Heart left ventricle (tissue), 16 donors: ENCODE measurements around the gene CPN1. TPM values are rescaled to one million over a fixed set of nuclear protein-coding genes. Genes with fewer than 3 reads are reported as not detected.

Experiments used
- ATAC-seq, 4 donors: fragments of 200-7000 bp; cut with Tn5 transposase; one replicate each; pipeline ENCODE4 v1.9.1; 2020 to 2022; ENCODE audit warnings: moderate library complexity in 4 of 4, mild to moderate bottlenecking in 3 of 4, moderate number of reproducible peaks in 1 of 4
- DNase-seq, 5 donors: peaks; one replicate each; pipeline ENCODE4 v3.0.0-alpha.2; 2020
- H3K27ac ChIP-seq, 12 donors: fragments of 200-600 bp; sonication (generic) in 4 of 12; one replicate each; pipeline versions ENCODE4 v1.5.0 to v1.8.0; 2016 to 2022; ENCODE audit warnings: mild to moderate bottlenecking in 2 of 12
- H3K27me3 ChIP-seq, 9 donors: fragments of 200-600 bp; sonication (generic) in 2 of 9; one replicate each; pipeline versions ENCODE4 v1.5.1 to v1.8.0; 2016 to 2022; ENCODE audit warnings: mild to moderate bottlenecking in 3 of 9
- H3K36me3 ChIP-seq, 9 donors: fragments of 200-600 bp; sonication (generic) in 2 of 9; one replicate each; pipeline versions ENCODE4 v1.5.0 to v1.8.0; 2018 to 2022; ENCODE audit warnings: mild to moderate bottlenecking in 2 of 9
- H3K4me1 ChIP-seq, 12 donors: fragments of 200-600 bp; sonication (generic) in 4 of 12; one replicate each; pipeline versions ENCODE4 v1.5.0 to v1.8.0; 2016 to 2022; ENCODE audit warnings: mild to moderate bottlenecking in 3 of 12
- H3K4me3 ChIP-seq, 12 donors: fragments of 200-600 bp; sonication (generic) in 4 of 12; one replicate each; pipeline versions ENCODE4 v1.5.0 to v1.8.0; 2017 to 2022; ENCODE audit warnings: mild to moderate bottlenecking in 9 of 12, moderate library complexity in 4 of 12
- H3K9me3 ChIP-seq, 12 donors: fragments of 200-600 bp; sonication (generic) in 4 of 12; one replicate each; pipeline versions ENCODE4 v1.5.0 to v1.8.0; 2016 to 2022; ENCODE audit warnings: mild to moderate bottlenecking in 1 of 12
- CTCF ChIP-seq, 12 donors: fragments of 200-600 bp; sonication (generic) in 4 of 12; IDR thresholded peaks; one replicate each; pipeline versions ENCODE4 v1.5.0 to v1.8.0; 2018 to 2022; ENCODE audit warnings: antibody characterized with exemption in 12 of 12, mild to moderate bottlenecking in 5 of 12
- POLR2A ChIP-seq, 2 donors: fragments of 450-650 bp; IDR thresholded peaks; one replicate each; pipeline ENCODE4 v1.6.1; 2017; ENCODE audit warnings: antibody characterized with exemption in 2 of 2, mild to moderate bottlenecking in 2 of 2, moderate library complexity in 2 of 2
- WGBS, 4 donors: extraction: QIAGEN DNeasy Blood & Tissue Kit in 2 of 4; methylation state at CpG; one replicate each; pipeline versions ENCODE4 v1.1.5 to v1.1.7; 2013 to 2018; 5-methylcytosine and 5-hydroxymethylcytosine counted together
- intact Hi-C, 10 donors: fragments of 100-400 bp; cut with DNase I; formaldehyde crosslinking; loops; one replicate each; pipeline versions ENCODE4 v1.11.1 to v1.14.2; 2022
- polyA plus RNA-seq, 2 donors: library from polyadenylated mRNA; stranded (reverse); fragments of 200-250 nt; gene quantifications; one replicate each; pipeline ENCODE4 v1.2.3, GENCODE V29; 2013
- total RNA-seq, 9 donors: library from RNA; depleted of rRNA in 2 of 9; stranded (reverse); fragments of >200 nt in 2 of 9; fragmentation: NEBNext Ultra II Directional in 3 of 9; extraction: Animal tissue kit (Norgen Biotek cat#: 25700) in 3 of 9; gene quantifications; one replicate each; pipeline versions ENCODE4 v1.1.0 to v1.2.4, GENCODE V29; 2016 to 2023
- donor health status: ischemic (EF 13 %, LVEDD 7.1; RV severe dilation, severe dysfunction).
- donor health status: healthy with polysubstance abuse.
- donor health status: DM: no; HTN: yes; CAD: no.
- donor health status: DM: no; HTN: no; CAD: no.
- donor health status: ischemic (EF 25% LVEDD 6.9; RV normal size, moderate dysfunction).
- donor health status: ischemic (EF 25% LVEDD 5.7; RV mildly dilated, moderate dysfunction).
- donor health status: healthy.
- donor health status: DM: yes; HTN: yes; CAD: no.
- donor health status: ischemic (EF 35%, LVEDD 5.7; RV mildly dilated, moderate dysfunction).
- donor health status: nonischemic (EF 11% LVEDD 7.7; RV severe dilation, severe dysfunction).
- donor health status: DM: yes; HTN: yes; CAD: no.
- donor health status: PGD.
- donor health status: ischemic (EF 29% LVEDD 5.4; RV normal size, mild dysfunction).
- donor health status: nonischemic (EF 23%, LVEDD 6.1; RV moderate dilation, normal function).

Gene CPN1
- total and polyA plus RNA-seq, 11 donors = not detected

GRCh38 chr10:99999319-100000108 is 82.2 kb downstream of the CPN1 start:
- ATAC-seq (peak in 2 of 4 donors; percentile 22 to 38), DNase-seq (no peak)
- intact Hi-C loops = loop anchor here in 4 of 10 donors (10.0 kb wide), 2 partner anchors 85 to 95 kb away; no protein-coding TSS in a partner anchor
- Histone ChIP-seq H3K4me1 (peaks cover 4 to 61% (median 36%) of the 10 kb centered on the region in 12 donors), H3K36me3 (peaks cover 0 to 7% (median 0%) of the 10 kb centered on the region in 9 donors), H3K27ac (peak overlapping the region in 1 of 12 donors; percentile 48), H3K4me3 (no peak overlapping the region), H3K27me3 (no peaks in the 10 kb centered on the region), H3K9me3 (no peaks in the 10 kb centered on the region)
- 75 to 79% (median 79%) methylated on average over 8 of the region's 8 CpGs for WGBS, 4 donors
- TF ChIP-seq CTCF (IDR thresholded peaks at IDR 0.05) = no peak
- TF ChIP-seq POLR2A (IDR thresholded peaks at IDR 0.05) = no peak

- Histone ChIP-seq H3K27me3 (no peaks in the 10 kb centered on the region), H3K4me1 (peaks cover 6 to 61% (median 37%) of the 10 kb centered on the region in 12 donors), H3K4me3 (no peak overlapping the region), H3K27ac (peak overlapping the region in 1 of 12 donors; percentile 48), H3K9me3 (no peaks in the 10 kb centered on the region), H3K36me3 (peaks cover 0 to 7% (median 0%) of the 10 kb centered on the region in 9 donors)
- WGBS, 4 donors = 77 to 86% (median 80%) methylated on average over 6 of the region's 6 CpGs
- TF ChIP-seq CTCF (IDR thresholded peaks at IDR 0.05) (no peak), POLR2A (IDR thresholded peaks at IDR 0.05) (no peak)
- intact Hi-C loops = no loop called here
- DNase-seq = no peak
- ATAC-seq = no peak
These were observed 82.8 kb downstream of the CPN1 start for GRCh38 chr10:99998889-99999288.

GRCh38 chr10:99996671-99997648 is 84.7 kb downstream of the CPN1 start:
- TF ChIP-seq CTCF (IDR thresholded peaks at IDR 0.05) = no peak
- TF ChIP-seq POLR2A (IDR thresholded peaks at IDR 0.05) = no peak
- H3K27ac ChIP-seq = peak overlapping the region in 10 of 12 donors; percentile 21 to 68 (median 48)

More at GRCh38 chr10:99996671-99997648, 84.7 kb downstream of the CPN1 start:
- Histone ChIP-seq H3K4me3 (peak overlapping the region in 3 of 12 donors; percentile 0 to 4 (median 1)), H3K4me1 (peaks cover 10 to 56% (median 37%) of the 10 kb centered on the region in 12 donors), H3K9me3 (no peaks in the 10 kb centered on the region), H3K27me3 (no peaks in the 10 kb centered on the region), H3K36me3 (peaks cover 0 to 7% (median 0%) of the 10 kb centered on the region in 9 donors)
- DNase-seq = no peak
- intact Hi-C loops = no loop called here
- 18 to 36% (median 24%) methylated on average over 4 of the region's 4 CpGs for WGBS, 4 donors
- ATAC-seq = peak in 3 of 4 donors; percentile 36 to 65 (median 61)
